ENCODE data around the gene GM2A. TPM values are rescaled to one million over a fixed set of nuclear protein-coding genes. Genes with fewer than 3 reads are reported as not detected.

The GM2A gene
- total RNA-seq, 1 experiment from 2014 or later, result 24.5 TPM

DNA sequence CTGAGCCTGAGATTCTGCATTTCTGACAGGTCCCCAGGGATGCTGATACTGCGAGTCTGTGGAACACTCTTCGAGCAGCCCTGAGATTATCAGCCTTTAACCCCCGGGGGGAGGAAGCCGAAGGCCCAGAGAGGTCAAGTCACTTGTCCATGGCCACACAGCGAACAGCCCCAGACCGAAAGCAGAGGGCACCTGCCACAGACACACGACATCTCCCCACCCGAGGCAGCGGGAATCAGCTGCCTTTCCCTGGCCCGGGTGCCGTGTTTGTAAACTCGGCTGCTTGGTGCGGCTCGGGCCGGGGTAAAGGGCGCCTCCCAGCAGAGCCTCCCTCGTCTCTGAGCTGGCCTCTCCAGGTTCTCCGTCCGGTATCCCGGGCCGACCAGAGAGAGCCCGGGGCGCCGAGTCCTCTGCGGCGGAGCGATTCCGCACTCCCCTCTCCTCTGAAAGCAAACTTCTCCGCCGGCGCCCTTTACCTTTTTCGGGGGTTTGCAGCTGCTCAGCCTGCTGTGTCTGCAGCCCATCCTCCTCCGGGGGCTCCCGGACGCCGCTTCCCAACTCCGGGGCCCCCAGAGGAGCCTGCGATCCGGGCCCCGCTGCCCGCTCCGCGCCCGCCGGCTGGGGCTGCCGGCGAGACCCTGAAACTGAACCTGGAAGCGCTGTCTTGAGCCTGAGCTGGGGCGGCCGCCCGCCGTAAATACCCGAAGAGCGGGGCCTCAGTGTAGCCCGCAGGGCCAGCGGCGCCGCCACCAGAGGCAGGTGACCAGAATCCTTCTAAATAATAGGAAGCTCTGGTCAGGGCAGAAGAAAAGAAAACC lies 29.3 kb upstream of the GM2A start, which contains the start of gene CCDC69:
CCDC69 (minus strand) TSS at position 646 of the 818 bp plus-strand sequence; CDS start at position 524, 122 bp downstream.
- BruUV-seq (replicated peaks), result no TSS peak
- POLR2A ChIA-PET (ENCODE audit: unreplicated experiment), result interaction anchor here (0.6 to 1.3 kb wide), 3 partner anchors 29 to 321 kb away, joined by 3 to 9 read pairs (median 3); no protein-coding TSS in a partner anchor
- no peaks in the 10 kb centered on the region for H3K79me2 ChIP-seq (ENCODE audit: low read depth)

DNA sequence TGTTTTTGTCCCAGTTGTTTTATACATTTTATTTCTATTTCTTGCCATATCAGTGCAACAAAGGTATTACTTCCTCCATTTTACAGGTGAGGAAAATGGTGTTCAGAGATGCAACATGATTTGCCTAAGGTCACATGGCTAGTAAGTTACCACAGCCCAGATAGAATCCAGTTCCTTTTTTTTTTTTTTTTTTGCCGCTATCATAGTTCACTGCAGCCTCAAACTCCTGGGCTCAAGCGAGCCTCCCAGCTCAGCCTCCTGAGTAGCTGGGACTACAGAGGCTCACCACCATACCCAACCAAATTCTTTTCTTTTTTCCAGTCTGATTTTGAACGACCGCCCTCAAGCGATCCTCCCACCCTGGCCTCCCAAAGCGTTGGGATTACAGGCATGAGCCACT lies 28.6 kb upstream of the GM2A start:
- ChIA-PET CTCF (interaction anchor here (0.5 kb wide), 1 partner anchor 67 kb away, joined by 4 read pairs; the partner anchor contains the start of gene ANXA6), POLR2A (ENCODE audit: unreplicated experiment) (interaction anchor here (0.6 to 1.3 kb wide), 3 partner anchors 28 to 322 kb away, joined by 3 to 9 read pairs (median 3); no protein-coding TSS in a partner anchor)
- Histone ChIP-seq H3K27ac (no peak overlapping the region), H3K4me3 (peak overlapping the region; percentile 71; the same call in 1 of the 2 replicates), H3K4me2 (peak overlapping the region; percentile 87), H4K20me1 (ENCODE audit: insufficient read depth) (no peaks in the 10 kb centered on the region), H3K79me2 (ENCODE audit: low read depth) (no peaks in the 10 kb centered on the region), H3K36me3 (ENCODE audit: low read depth) (no peaks in the 10 kb centered on the region), H3K9me3 (ENCODE audit: insufficient read depth, low read depth) (no peaks in the 10 kb centered on the region), H3K9me2 (ENCODE audit: insufficient read depth) (no peaks in the 10 kb centered on the region), H3K4me1 (replicated peaks; ENCODE audit: insufficient read depth) (no peaks in the 10 kb centered on the region), H3K27me3 (ENCODE audit: insufficient read depth, low read depth) (peaks cover 2% of the 10 kb centered on the region; the same call in 1 of the 2 replicates), H2AFZ (peak overlapping the region; percentile 92; the same call in 1 of the 2 replicates), H3F3A (ENCODE audit: insufficient read depth, low read depth) (no peaks in the 10 kb centered on the region)
- no peak for DNase-seq
- intact Hi-C loops (cut with micrococcal nuclease; ENCODE audit: unreplicated experiment), result loop anchor here (5.0 kb wide), 1 partner anchor 92 kb away; no protein-coding TSS in a partner anchor
- TF ChIP-seq EZH2 (IDR thresholded peaks at IDR 0.05; ENCODE audit: low read depth), result no peak
- TF ChIP-seq, protein P1, sequence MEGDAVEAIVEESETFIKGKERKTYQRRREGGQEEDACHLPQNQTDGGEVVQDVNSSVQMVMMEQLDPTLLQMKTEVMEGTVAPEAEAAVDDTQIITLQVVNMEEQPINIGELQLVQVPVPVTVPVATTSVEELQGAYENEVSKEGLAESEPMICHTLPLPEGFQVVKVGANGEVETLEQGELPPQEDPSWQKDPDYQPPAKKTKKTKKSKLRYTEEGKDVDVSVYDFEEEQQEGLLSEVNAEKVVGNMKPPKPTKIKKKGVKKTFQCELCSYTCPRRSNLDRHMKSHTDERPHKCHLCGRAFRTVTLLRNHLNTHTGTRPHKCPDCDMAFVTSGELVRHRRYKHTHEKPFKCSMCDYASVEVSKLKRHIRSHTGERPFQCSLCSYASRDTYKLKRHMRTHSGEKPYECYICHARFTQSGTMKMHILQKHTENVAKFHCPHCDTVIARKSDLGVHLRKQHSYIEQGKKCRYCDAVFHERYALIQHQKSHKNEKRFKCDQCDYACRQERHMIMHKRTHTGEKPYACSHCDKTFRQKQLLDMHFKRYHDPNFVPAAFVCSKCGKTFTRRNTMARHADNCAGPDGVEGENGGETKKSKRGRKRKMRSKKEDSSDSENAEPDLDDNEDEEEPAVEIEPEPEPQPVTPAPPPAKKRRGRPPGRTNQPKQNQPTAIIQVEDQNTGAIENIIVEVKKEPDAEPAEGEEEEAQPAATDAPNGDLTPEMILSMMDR (conservative IDR thresholded peaks at IDR 0.05), result no peak
- no TSS peak for BruUV-seq (replicated peaks)

More for the DNA sequence above, 29.3 kb upstream of the GM2A start, which contains the start of gene CCDC69:
- Histone ChIP-seq H3K27me3 (ENCODE audit: insufficient read depth, low read depth) (no peaks in the 10 kb centered on the region), H3K36me3 (ENCODE audit: low read depth) (no peaks in the 10 kb centered on the region), H3K9me2 (ENCODE audit: insufficient read depth) (no peaks in the 10 kb centered on the region), H3K9me3 (ENCODE audit: insufficient read depth, low read depth) (no peaks in the 10 kb centered on the region), H3F3A (ENCODE audit: insufficient read depth, low read depth) (no peaks in the 10 kb centered on the region), H2AFZ (peak within 1 kb of the TSS; percentile 92), H3K4me3 (peak within 1 kb of the TSS; percentile 71), H4K20me1 (ENCODE audit: insufficient read depth) (no peaks in the 10 kb centered on the region), H3K27ac (no peak within 1 kb of the TSS), H3K4me2 (peak within 1 kb of the TSS; percentile 87), H3K4me1 (replicated peaks; ENCODE audit: insufficient read depth) (no peaks in the 10 kb centered on the region)
- CTCF ChIA-PET, result interaction anchor here (0.5 to 0.6 kb wide), 2 partner anchors 66 to 118 kb away, joined by 3 to 4 read pairs; partner anchors contain the start of gene ANXA6
- TF ChIP-seq EZH2 (IDR thresholded peaks at IDR 0.05; ENCODE audit: low read depth), result no peak
- TF ChIP-seq, protein P1 (conservative IDR thresholded peaks at IDR 0.05), result no peak
- intact Hi-C loops (cut with micrococcal nuclease; ENCODE audit: unreplicated experiment), result loop anchor here (5.0 kb wide), 1 partner anchor 91 kb away; no protein-coding TSS in a partner anchor
- peak in 1 of 2 experiments; percentile 65 for DNase-seq

DNA sequence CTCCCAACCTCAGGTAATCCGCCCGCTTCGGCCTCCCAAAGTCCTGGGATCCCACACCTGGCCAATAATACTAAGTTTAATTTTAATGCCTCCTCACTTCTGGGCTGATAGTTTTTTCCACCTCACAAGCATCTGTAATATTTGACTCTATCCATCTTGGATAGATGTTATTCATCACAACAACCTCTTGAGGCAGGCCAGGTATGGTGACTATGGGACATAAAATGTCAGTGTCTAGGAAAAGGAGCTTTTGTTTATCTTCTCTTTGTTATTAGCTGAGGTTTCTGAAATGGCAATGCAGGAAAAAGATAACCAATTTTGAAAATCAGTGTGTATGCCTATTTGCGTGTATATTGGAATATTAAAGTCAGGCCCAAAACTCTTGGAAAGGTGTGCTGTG lies 27.9 kb upstream of the GM2A start:
- no peak overlapping the region for H3K4me2 ChIP-seq
- H3F3A ChIP-seq (ENCODE audit: insufficient read depth, low read depth), result no peaks in the 10 kb centered on the region
- DNase-seq, result no peak
- H3K27me3 ChIP-seq (ENCODE audit: insufficient read depth, low read depth), result peaks cover 2% of the 10 kb centered on the region; the same call in 1 of the 2 replicates
- no peak overlapping the region for H3K4me3 ChIP-seq
- no peaks in the 10 kb centered on the region for H3K36me3 ChIP-seq (ENCODE audit: low read depth)
- ChIA-PET CTCF (no interaction called here), POLR2A (ENCODE audit: unreplicated experiment) (no interaction called here)
- H3K9me2 ChIP-seq (ENCODE audit: insufficient read depth), result no peaks in the 10 kb centered on the region
- H2AFZ ChIP-seq, result no peak overlapping the region
- intact Hi-C loops (cut with micrococcal nuclease; ENCODE audit: unreplicated experiment), result no loop called here
- H4K20me1 ChIP-seq (ENCODE audit: insufficient read depth), result no peaks in the 10 kb centered on the region
- H3K4me1 ChIP-seq (replicated peaks; ENCODE audit: insufficient read depth), result no peaks in the 10 kb centered on the region
- no peaks in the 10 kb centered on the region for H3K9me3 ChIP-seq (ENCODE audit: insufficient read depth, low read depth)
- no peak for TF ChIP-seq EZH2 (IDR thresholded peaks at IDR 0.05; ENCODE audit: low read depth)
- TF ChIP-seq, protein P1 (conservative IDR thresholded peaks at IDR 0.05), result no peak
- H3K79me2 ChIP-seq (ENCODE audit: low read depth), result no peaks in the 10 kb centered on the region
- no TSS peak for BruUV-seq (replicated peaks)
- no peak overlapping the region for H3K27ac ChIP-seq
